ENCODE results near the gene NATD1. TPM values are rescaled to one million over a fixed set of nuclear protein-coding genes. Genes with fewer than 3 reads are reported as not detected.
A peak's percentile ranks its signal among the peaks of the same experiment; 100 is the strongest.

NATD1 gene
- total and polyA plus RNA-seq, 8 donors = 7.0 to 16.9 (median 9.4) TPM

- no peak for DNase-seq
- peaks cover 0 to 26% of the 10 kb centered on the region in 2 donors for H3K4me1 ChIP-seq
- peaks cover 0 to 49% of the 10 kb centered on the region in 2 donors for H3K36me3 ChIP-seq
- H3K9me3 ChIP-seq = no peaks in the 10 kb centered on the region
- H3K27ac ChIP-seq = no peak overlapping the region
- intact Hi-C loops (cut with DNase I) = no loop called here
- no peak overlapping the region for H3K4me3 ChIP-seq
- TF ChIP-seq CTCF (IDR thresholded peaks at IDR 0.05) = no peak
- H3K27me3 ChIP-seq = no peaks in the 10 kb centered on the region
- ATAC-seq = no peak
Observed at GRCh38 chr17:21201874-21202273, 51.3 kb downstream of the NATD1 start.

GRCh38 chr17:21201298-21201595, 52.0 kb downstream of the NATD1 start:
- intact Hi-C loops (cut with DNase I) = no loop called here
- H3K36me3 ChIP-seq = peaks cover 0 to 54% of the 10 kb centered on the region in 2 donors
- no peaks in the 10 kb centered on the region for H3K27me3 ChIP-seq
- H3K27ac ChIP-seq = no peak overlapping the region
- no peak for TF ChIP-seq CTCF (IDR thresholded peaks at IDR 0.05)
- ATAC-seq (no peak), DNase-seq (no peak)
- H3K4me1 ChIP-seq = peaks cover 0 to 26% of the 10 kb centered on the region in 2 donors
- no peaks in the 10 kb centered on the region for H3K9me3 ChIP-seq
- H3K4me3 ChIP-seq = no peak overlapping the region

GRCh38 chr17:21200590-21201297, 52.5 kb downstream of the NATD1 start:
- Histone ChIP-seq H3K4me3 (no peak overlapping the region), H3K27ac (no peak overlapping the region)

GRCh38 chr17:21199856-21200255, 53.4 kb downstream of the NATD1 start:
- Histone ChIP-seq H3K4me3 (no peak overlapping the region), H3K36me3 (peaks cover 0 to 66% of the 10 kb centered on the region in 2 donors), H3K4me1 (peaks cover 0 to 26% of the 10 kb centered on the region in 2 donors), H3K27me3 (no peaks in the 10 kb centered on the region), H3K27ac (no peak overlapping the region), H3K9me3 (no peaks in the 10 kb centered on the region)
- DNase-seq = no peak
- no peak for ATAC-seq
- intact Hi-C loops (cut with DNase I) = no loop called here
- TF ChIP-seq CTCF (IDR thresholded peaks at IDR 0.05) = no peak

More at GRCh38 chr17:21200590-21201297, 52.5 kb downstream of the NATD1 start:
- intact Hi-C loops (cut with DNase I) = no loop called here
- no peaks in the 10 kb centered on the region for H3K9me3 ChIP-seq
- ATAC-seq = no peak
- H3K27me3 ChIP-seq = no peaks in the 10 kb centered on the region
- H3K36me3 ChIP-seq = peaks cover 0 to 59% of the 10 kb centered on the region in 2 donors
- no peak for TF ChIP-seq CTCF (IDR thresholded peaks at IDR 0.05)
- no peak for DNase-seq
- H3K4me1 ChIP-seq = peaks cover 0 to 26% of the 10 kb centered on the region in 2 donors

- intact Hi-C loops (cut with DNase I) = no loop called here
- Histone ChIP-seq H3K4me1 (peaks cover 1 to 26% of the 10 kb centered on the region in 2 donors), H3K9me3 (no peaks in the 10 kb centered on the region), H3K27me3 (no peaks in the 10 kb centered on the region), H3K36me3 (peaks cover 0 to 66% of the 10 kb centered on the region in 2 donors), H3K4me3 (no peak overlapping the region), H3K27ac (no peak overlapping the region)
- TF ChIP-seq CTCF (IDR thresholded peaks at IDR 0.05) = no peak
- peak; percentile 35 for ATAC-seq
- DNase-seq = no peak
Observed at GRCh38 chr17:21199311-21199710, 53.9 kb downstream of the NATD1 start.

All from left lung (tissue), 10 donors.